ENCODE results near the gene FAM117B. TPM values are rescaled to one million over a fixed set of nuclear protein-coding genes. Genes with fewer than 3 reads are reported as not detected.

FAM117B gene
- 3.1 TPM for polyA plus RNA-seq (2012; ENCODE audit: missing spikeins)

DNA sequence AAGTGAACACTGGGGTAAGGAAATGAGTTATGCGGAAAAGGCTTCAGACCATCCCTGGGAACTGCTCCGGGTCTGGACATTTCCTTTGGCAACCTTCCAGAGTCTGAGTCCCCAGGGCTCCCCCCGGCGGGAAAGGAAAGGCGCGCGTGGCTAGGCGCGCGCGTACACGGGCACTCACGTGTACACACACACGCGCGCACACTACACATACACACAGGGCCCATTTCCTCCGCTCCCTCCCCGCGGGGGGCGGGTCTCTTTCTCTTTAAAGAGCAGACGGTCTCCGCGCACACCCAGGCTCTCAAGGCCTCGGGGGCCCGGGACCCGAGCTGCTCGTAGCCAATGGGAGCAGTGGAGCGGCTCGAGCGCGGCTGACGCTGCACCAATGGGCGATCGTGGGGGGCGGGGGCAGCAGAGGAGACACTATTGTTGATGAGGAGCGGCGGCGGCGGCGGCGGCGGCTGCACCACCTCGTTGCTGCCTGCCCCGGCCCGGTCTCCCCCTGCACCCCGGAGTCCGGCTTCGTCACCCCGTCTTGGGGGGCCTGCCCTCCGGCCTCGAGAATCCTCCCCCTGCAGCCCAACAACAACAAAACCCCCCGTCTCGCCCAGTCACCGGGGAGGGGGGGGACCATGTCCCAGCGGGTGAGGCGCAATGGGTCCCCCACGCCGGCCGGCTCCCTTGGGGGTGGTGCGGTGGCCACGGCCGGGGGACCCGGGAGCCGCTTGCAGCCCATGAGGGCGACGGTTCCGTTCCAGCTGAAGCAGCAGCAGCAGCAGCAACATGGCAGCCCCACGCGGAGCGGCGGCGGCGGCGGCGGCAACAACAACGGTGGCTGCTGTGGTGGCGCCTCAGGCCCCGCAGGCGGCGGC is at the start of gene FAM117B:
Gene FAM117B, plus strand, starts transcription at position 414 of the 872 bp plus-strand sequence. Its CDS starts 219 bp downstream, at position 633.
- FAIRE-seq, result peak; percentile 94
- DNase-seq (ENCODE audit: insufficient read length), result peak; percentile 92
- peak; percentile 52 for TF ChIP-seq POLR2AphosphoS5 (IDR thresholded peaks at IDR 0.05; ENCODE audit: low read depth, low read length)
- TF ChIP-seq POLR2A (IDR thresholded peaks at IDR 0.05; ENCODE audit: low read depth, low read length), result peak; percentile 37
- TF ChIP-seq TAF1 (IDR thresholded peaks at IDR 0.05; ENCODE audit: borderline replicate concordance, low read depth, low read length), result no peak

DNA sequence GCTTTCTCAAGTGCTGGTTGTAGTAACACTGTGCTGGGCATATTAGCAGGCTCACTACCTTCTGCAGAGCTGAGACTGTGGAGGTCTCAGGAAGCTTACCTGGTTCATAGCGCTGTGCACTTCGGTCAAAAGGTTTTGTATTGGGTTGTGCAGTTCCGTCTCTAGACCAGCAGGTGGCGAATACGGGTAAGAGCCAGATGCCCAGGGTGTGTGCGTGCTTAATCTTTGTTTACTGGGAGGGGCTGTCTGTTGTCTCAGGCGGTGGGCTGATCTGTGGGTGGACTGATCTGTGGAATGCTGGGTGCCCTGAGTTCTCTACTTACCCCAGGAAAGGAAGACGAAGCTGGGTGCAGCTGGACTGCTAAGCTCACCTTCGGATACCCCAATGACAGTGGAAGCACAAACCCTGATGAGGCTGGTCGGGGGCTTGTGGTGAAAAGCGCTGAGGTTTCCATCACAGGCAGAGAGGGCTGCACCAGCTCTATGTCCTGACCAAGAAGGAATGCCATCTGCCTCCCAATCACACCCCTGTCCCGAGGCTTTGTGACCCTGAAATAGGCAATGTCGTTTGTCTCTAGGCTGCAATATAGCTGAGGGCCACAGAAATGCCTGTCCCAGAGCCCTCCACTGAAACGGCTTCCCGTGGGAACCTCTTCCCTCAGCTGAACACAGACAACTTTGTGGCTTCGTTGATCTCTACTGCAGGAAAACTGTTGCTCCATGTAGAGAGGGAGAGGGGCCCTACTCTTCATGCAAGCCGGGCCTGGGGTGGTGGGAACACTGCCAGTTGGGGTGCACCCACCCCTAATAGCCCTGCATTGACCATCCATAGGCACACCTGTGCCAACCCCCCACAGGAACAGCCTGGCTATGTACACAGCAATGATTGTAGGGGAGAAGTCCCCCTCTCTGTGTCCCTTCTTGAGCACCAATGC is 45.9 kb upstream of the FAM117B start:
- DNase-seq (ENCODE audit: insufficient read length) (peak; percentile 37), FAIRE-seq (peak; percentile 96)
- TF ChIP-seq TAF1 (IDR thresholded peaks at IDR 0.05; ENCODE audit: borderline replicate concordance, low read depth, low read length) (no peak), POLR2AphosphoS5 (IDR thresholded peaks at IDR 0.05; ENCODE audit: low read depth, low read length) (no peak), POLR2A (IDR thresholded peaks at IDR 0.05; ENCODE audit: low read depth, low read length) (no peak)

DNA sequence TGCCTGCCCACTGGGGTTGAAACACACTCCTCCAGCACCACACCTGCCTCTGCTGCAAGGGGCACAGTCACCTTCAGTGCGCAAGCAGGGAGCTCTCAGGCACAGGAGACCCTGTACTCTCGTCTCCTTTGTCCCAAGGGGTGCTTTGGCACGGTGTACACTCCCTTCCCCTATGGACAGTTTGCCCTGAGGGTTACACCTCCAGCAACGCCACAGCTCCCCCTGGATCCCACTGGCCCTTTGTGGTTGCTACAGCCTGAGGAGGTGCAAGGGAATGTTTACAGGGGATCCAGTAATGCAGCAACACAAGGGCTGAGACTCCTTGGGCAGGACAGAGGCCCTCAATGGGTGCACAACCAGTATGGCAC is 45.2 kb upstream of the FAM117B start:
- DNase-seq (ENCODE audit: insufficient read length) (no peak), FAIRE-seq (no peak)
- TF ChIP-seq POLR2AphosphoS5 (IDR thresholded peaks at IDR 0.05; ENCODE audit: low read depth, low read length) (no peak), POLR2A (IDR thresholded peaks at IDR 0.05; ENCODE audit: low read depth, low read length) (no peak), TAF1 (IDR thresholded peaks at IDR 0.05; ENCODE audit: borderline replicate concordance, low read depth, low read length) (no peak)

DNA sequence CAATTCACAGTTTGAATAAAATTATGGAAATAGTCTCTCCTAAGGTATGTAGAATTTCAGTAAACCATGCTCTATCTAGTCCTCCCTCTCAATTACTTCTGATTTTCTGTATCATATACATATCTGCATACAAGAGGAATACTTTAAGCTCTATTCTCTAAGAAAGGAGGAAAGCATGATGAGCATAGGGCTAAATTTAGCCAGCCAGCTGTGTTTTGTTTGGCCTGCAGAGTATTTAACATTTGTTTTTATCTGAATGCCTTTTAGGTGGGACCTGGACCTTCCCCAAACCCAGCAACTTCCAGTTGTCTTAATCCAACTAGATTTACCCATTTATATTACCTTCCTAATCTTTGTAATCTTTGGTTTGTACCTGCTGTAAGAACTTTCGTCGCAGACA is 42.2 kb upstream of the FAM117B start:
- no peak for TF ChIP-seq TAF1 (IDR thresholded peaks at IDR 0.05; ENCODE audit: borderline replicate concordance, low read depth, low read length)
- no peak for TF ChIP-seq POLR2AphosphoS5 (IDR thresholded peaks at IDR 0.05; ENCODE audit: low read depth, low read length)
- TF ChIP-seq POLR2A (IDR thresholded peaks at IDR 0.05; ENCODE audit: low read depth, low read length), result no peak
- DNase-seq (ENCODE audit: insufficient read length) (no peak), FAIRE-seq (no peak)

DNA sequence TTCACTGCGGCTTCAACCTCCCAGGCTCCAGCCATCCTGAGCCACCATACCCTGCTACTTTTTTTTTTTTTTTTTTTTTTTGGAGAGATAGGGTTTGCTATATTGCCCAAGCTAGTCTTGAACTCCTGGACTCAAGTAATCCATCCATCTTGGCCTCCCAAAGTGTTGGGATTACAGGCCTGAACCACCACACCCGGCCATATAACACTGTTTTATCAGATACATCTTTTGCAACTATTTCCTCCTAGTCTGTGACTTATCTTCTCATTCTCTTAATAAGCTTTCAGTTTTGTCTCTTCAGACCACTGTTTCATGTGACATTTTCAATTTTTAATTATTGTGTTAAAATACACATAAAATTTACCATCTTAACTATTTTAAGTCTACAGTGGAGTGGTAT is 35.7 kb upstream of the FAM117B start:
- no peak for FAIRE-seq
- DNase-seq (ENCODE audit: insufficient read length), result no peak
- TF ChIP-seq POLR2A (IDR thresholded peaks at IDR 0.05; ENCODE audit: low read depth, low read length) (no peak), POLR2AphosphoS5 (IDR thresholded peaks at IDR 0.05; ENCODE audit: low read depth, low read length) (no peak), TAF1 (IDR thresholded peaks at IDR 0.05; ENCODE audit: borderline replicate concordance, low read depth, low read length) (no peak)

DNA sequence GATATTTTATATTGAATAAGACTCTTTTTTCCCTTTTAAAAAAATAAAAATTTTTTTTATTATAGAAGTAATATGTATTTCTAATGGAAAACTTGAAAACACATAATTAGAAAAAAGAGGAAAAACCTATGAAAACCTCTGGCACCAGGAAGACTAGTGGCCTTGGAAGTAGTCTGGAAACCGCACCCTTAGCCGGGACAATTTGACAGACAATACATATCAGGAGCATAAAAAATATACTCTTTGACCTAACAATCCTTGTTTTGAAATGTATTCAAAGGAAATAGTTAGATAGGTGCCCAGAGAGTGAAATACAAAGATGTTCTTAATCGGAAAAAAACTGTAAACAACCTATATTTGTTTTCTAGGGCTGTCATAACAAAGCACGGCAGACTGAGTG is 34.9 kb upstream of the FAM117B start:
- FAIRE-seq (no peak), DNase-seq (ENCODE audit: insufficient read length) (no peak)
- TF ChIP-seq POLR2A (IDR thresholded peaks at IDR 0.05; ENCODE audit: low read depth, low read length) (no peak), POLR2AphosphoS5 (IDR thresholded peaks at IDR 0.05; ENCODE audit: low read depth, low read length) (no peak), TAF1 (IDR thresholded peaks at IDR 0.05; ENCODE audit: borderline replicate concordance, low read depth, low read length) (no peak)

DNA sequence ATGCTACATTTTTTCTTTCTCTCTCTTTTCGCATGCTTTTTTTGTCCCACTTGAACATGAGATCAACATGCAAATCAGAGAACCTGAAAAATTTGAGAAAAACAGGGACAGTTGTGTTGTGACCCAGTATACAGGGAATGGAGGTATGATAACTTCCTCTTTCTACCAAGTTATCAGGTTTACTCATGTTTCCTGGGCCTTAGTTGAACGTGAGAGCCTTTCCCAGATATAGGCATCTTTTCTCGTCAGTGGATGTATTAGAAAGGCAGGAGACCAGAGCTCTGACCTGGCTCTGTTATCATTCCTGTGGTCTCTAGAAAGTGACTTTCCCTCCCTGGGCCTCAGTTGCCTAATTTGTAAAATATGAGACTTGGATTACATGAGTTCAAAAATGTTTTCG is 30.1 kb upstream of the FAM117B start:
- FAIRE-seq, result peak; percentile 38
- no peak for DNase-seq (ENCODE audit: insufficient read length)
- TF ChIP-seq POLR2A (IDR thresholded peaks at IDR 0.05; ENCODE audit: low read depth, low read length) (no peak), POLR2AphosphoS5 (IDR thresholded peaks at IDR 0.05; ENCODE audit: low read depth, low read length) (no peak), TAF1 (IDR thresholded peaks at IDR 0.05; ENCODE audit: borderline replicate concordance, low read depth, low read length) (no peak)

DNA sequence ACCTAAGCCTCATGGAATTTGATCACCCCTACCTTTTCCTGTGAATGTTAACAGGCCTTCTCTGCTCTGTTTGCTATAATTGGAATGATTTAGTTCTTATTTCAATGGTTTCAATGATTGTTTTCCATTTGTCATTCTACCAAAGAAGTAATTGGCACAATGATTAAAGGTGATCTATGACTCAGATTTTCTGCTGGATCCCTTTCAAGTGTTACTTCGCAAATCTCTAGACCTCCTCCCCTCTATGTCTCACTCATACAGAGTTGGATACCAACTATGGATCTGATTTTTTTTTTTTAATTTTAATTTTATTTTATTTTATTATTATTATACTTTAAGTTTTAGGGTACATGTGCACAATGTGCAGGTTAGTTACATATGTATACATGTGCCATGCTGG is 29.6 kb upstream of the FAM117B start:
- no peak for FAIRE-seq
- TF ChIP-seq TAF1 (IDR thresholded peaks at IDR 0.05; ENCODE audit: borderline replicate concordance, low read depth, low read length) (no peak), POLR2A (IDR thresholded peaks at IDR 0.05; ENCODE audit: low read depth, low read length) (no peak), POLR2AphosphoS5 (IDR thresholded peaks at IDR 0.05; ENCODE audit: low read depth, low read length) (no peak)
- no peak for DNase-seq (ENCODE audit: insufficient read length)

DNA sequence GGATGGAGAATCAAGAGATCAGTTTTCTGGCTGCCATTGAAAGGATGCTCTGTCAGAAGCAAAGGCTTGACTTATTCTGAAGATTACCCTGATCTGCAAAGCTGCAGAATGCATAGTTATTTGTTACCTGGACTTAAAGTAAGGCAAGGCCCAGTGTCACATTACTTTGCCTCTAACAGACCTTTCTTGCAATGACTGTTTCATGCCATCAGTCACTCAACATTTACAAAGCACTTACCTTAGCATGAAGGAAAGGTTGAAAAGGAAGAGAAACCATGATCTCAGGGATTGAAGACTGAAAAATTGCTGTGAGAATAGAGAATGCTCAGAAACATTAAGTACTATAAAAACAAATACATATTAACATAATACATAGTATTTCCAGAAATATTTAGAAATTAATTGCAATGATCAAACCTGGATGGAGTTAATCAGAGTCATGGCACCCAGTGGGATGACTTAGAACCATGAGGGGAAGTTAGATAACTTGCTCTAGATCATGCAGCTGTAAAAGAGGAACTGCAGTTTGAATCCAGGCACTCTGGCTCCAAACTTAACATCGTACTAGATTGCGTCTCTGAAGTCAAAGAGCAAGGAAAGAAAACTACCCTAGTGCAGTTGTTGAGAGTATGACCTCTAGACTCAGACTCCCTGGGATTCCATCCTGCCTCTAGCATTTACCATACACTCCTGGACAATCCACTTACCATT is 26.5 kb upstream of the FAM117B start:
- DNase-seq (ENCODE audit: insufficient read length) (no peak), FAIRE-seq (peak; percentile 90)
- no peak for TF ChIP-seq TAF1 (IDR thresholded peaks at IDR 0.05; ENCODE audit: borderline replicate concordance, low read depth, low read length)
- TF ChIP-seq POLR2AphosphoS5 (IDR thresholded peaks at IDR 0.05; ENCODE audit: low read depth, low read length), result no peak
- no peak for TF ChIP-seq POLR2A (IDR thresholded peaks at IDR 0.05; ENCODE audit: low read depth, low read length)

DNA sequence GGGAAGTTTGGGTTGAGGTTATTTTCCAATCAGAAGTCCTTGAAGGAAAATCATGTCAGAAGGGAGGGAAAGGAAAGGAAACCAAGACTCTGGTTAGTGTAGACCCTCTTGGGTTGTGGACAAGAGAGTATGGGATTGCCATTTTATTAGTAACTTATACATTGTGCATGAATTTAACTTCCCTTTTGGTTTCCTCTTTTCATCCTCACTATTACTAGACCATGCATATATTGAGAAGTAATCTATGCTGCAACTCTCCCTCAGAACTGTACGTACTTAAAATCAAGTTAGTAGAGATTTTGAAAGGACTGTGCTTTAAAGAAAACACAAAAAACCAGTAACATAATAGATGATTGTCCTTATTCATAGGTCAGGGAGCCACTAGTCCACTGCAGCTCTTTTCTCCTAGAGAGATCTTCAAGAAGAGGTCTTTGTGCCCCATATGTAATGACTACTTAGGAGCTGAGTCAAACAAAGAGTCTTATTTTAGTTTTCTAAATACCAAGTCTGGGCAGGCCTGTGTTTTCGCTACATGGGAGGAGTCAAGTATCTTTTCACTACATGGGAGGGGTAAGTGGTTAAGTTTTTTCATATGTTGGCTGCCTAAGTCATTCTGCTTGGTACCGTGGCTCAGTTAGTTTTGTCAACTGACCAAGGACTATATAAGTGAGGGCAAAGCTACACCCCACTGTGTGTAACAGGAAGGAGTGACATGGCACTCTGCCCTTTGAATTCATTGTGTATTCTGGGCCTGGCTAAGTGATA is 25.2 kb upstream of the FAM117B start:
- DNase-seq (ENCODE audit: insufficient read length) (no peak), FAIRE-seq (peak; percentile 97)
- TF ChIP-seq POLR2A (IDR thresholded peaks at IDR 0.05; ENCODE audit: low read depth, low read length), result no peak
- no peak for TF ChIP-seq POLR2AphosphoS5 (IDR thresholded peaks at IDR 0.05; ENCODE audit: low read depth, low read length)
- no peak for TF ChIP-seq TAF1 (IDR thresholded peaks at IDR 0.05; ENCODE audit: borderline replicate concordance, low read depth, low read length)
